ENCODE data around the gene TIMMDC1. TPM values are rescaled to one million over a fixed set of nuclear protein-coding genes. Genes with fewer than 3 reads are reported as not detected.

Gene TIMMDC1
- total and polyA plus RNA-seq, 12 donors, result 90.3 to 379 (median 234) TPM

- Histone ChIP-seq H3K9me3 (no peaks in the 10 kb centered on the region), H3K4me1 (peaks cover 0 to 20% (median 0%) of the 10 kb centered on the region in 9 donors), H3K36me3 (peaks cover 0 to 100% (median 23%) of the 10 kb centered on the region in 9 donors), H3K27ac (peak overlapping the region in 1 of 10 donors; percentile 45), H3K4me3 (no peak overlapping the region), H3K27me3 (no peaks in the 10 kb centered on the region)
- TF ChIP-seq, protein P1, sequence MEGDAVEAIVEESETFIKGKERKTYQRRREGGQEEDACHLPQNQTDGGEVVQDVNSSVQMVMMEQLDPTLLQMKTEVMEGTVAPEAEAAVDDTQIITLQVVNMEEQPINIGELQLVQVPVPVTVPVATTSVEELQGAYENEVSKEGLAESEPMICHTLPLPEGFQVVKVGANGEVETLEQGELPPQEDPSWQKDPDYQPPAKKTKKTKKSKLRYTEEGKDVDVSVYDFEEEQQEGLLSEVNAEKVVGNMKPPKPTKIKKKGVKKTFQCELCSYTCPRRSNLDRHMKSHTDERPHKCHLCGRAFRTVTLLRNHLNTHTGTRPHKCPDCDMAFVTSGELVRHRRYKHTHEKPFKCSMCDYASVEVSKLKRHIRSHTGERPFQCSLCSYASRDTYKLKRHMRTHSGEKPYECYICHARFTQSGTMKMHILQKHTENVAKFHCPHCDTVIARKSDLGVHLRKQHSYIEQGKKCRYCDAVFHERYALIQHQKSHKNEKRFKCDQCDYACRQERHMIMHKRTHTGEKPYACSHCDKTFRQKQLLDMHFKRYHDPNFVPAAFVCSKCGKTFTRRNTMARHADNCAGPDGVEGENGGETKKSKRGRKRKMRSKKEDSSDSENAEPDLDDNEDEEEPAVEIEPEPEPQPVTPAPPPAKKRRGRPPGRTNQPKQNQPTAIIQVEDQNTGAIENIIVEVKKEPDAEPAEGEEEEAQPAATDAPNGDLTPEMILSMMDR (IDR thresholded peaks at IDR 0.05), result no peak
- 93 to 96% methylated on average over 2 of the region's 2 CpGs for WGBS, 2 donors
- intact Hi-C loops (cut with DNase I), result no loop called here
- no peak for ATAC-seq
- DNase-seq, result no peak
Observed at GRCh38 chr3:119507404-119507803, 9.1 kb downstream of the TIMMDC1 start.

DNA sequence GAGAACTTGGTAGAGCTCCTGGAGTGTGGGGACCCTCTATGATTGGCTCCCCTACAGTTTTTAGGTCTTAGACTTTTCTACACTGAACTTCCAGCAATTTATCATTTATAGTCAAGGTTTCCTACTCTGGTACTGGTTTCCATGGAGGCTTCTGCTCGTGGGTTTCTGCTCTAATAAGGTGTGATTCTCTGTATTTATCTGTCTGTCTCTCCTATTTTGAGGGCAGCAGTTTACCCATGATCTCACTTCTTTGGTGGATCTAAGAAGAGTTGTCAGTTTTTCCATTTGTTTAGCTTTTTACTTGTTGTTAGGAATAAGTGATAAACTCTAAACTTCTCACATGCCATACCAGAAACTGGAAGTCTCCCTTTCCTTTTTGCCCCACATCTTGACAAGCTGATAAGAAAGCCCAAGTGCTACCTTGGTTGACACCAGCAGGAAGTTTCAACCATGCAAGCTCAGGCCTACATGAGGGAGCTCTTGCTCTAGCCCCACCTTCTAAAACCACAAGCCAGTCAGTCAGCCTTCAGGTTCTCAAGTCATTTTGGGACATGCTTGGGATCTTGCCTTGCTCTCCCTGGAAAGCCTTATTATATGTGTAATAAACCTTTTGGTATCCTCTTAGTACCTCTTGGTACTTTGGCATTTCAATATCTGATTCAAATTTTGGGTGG, 10.0 kb downstream of the TIMMDC1 start:
- Histone ChIP-seq H3K4me1 (peaks cover 0 to 20% (median 0%) of the 10 kb centered on the region in 9 donors), H3K27me3 (no peaks in the 10 kb centered on the region), H3K36me3 (peaks cover 0 to 100% (median 28%) of the 10 kb centered on the region in 9 donors), H3K27ac (no peak overlapping the region), H3K4me3 (no peak overlapping the region), H3K9me3 (no peaks in the 10 kb centered on the region)
- 73 to 81% methylated on average over 1 of the region's 1 CpG for WGBS, 2 donors
- intact Hi-C loops (cut with DNase I), result no loop called here
- DNase-seq, result no peak
- no peak for ATAC-seq
- TF ChIP-seq, protein P1 (IDR thresholded peaks at IDR 0.05), result no peak

DNA sequence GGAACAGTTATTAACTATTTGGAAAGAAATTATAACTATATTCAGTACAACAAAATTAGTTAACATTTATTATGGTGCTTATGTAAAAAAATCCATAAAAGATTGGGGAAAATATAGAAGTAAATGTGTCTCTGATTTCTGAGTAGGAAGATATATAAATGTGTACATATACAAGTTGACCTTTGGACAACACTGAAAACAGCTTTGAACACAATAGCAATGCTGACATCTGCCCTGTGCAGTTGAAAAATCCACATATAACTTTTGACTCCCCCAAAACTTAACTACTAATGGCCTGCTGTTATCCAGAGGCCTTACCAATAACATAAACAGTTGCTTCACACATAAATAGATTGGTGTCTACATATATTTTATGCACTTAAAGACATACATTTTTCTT, 12.3 kb downstream of the TIMMDC1 start:
- H3K4me3 ChIP-seq, result no peak overlapping the region
- no peaks in the 10 kb centered on the region for H3K9me3 ChIP-seq
- ATAC-seq, result no peak
- peaks cover 0 to 100% (median 24%) of the 10 kb centered on the region in 9 donors for H3K36me3 ChIP-seq
- H3K4me1 ChIP-seq, result peaks cover 0 to 20% (median 0%) of the 10 kb centered on the region in 9 donors
- no peaks in the 10 kb centered on the region for H3K27me3 ChIP-seq
- intact Hi-C loops (cut with DNase I), result loop anchor here in 1 of 10 donors (10.0 kb wide), 1 partner anchor 174 kb away; no protein-coding TSS in a partner anchor
- no peak for DNase-seq
- H3K27ac ChIP-seq, result no peak overlapping the region
- TF ChIP-seq, protein P1 (IDR thresholded peaks at IDR 0.05), result no peak

DNA sequence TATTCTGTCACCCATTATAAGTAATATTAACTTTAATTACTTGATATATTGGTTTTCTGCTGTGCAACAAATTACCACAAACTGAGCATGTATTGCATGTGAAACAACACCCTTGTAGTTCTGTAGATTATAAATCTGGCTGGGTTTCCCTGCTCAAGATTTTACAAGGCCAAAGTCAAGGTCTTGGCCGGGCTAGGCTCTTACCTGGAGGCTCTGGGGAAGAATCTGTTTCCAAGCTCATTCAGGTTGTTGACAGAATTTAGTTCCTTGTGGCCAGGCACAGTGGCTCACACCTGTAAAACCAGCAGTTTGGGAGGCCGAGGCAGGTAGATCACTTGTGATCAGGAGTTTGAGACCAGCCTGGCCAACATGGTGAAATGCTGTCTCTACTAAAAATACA, 16.3 kb downstream of the TIMMDC1 start:
- no peak overlapping the region for H3K4me3 ChIP-seq
- intact Hi-C loops (cut with DNase I), result loop anchor here in 1 of 10 donors (10.0 kb wide), 1 partner anchor 170 kb away; no protein-coding TSS in a partner anchor
- TF ChIP-seq, protein P1 (IDR thresholded peaks at IDR 0.05), result no peak
- no peak for ATAC-seq
- no peak for DNase-seq
- H3K27ac ChIP-seq, result peak overlapping the region in 1 of 10 donors; percentile 9
- no peaks in the 10 kb centered on the region for H3K27me3 ChIP-seq
- 95 to 98% methylated on average over 2 of the region's 2 CpGs for WGBS, 2 donors
- peaks cover 0 to 100% (median 38%) of the 10 kb centered on the region in 9 donors for H3K36me3 ChIP-seq
- H3K4me1 ChIP-seq, result peaks cover 0 to 10% (median 3%) of the 10 kb centered on the region in 9 donors
- H3K9me3 ChIP-seq, result no peaks in the 10 kb centered on the region

All from heart right ventricle (tissue), 16 donors.